Adipose tissue (tissue), 3 donors: ENCODE measurements around the gene PYGO1. TPM values are rescaled to one million over a fixed set of nuclear protein-coding genes. Genes with fewer than 3 reads are reported as not detected.
"Not testable (repeated sequence)": the region's sequence is repeated elsewhere in the genome, so short reads cannot be mapped to it uniquely, and the experiment has no call there.

Experiments
- H3K27ac ChIP-seq: one replicate; pipeline ENCODE4 v1.5.1; 2013; ENCODE audit warnings: low read depth, low read length
- WGBS, 3 donors: extraction: QIAGEN DNeasy Blood & Tissue Kit; methylation state at CpG; one replicate each; pipeline ENCODE4 v1.1.7; 2013; 5-methylcytosine and 5-hydroxymethylcytosine counted together
- polyA plus RNA-seq, 3 donors: library from polyadenylated mRNA; stranded (reverse); fragments of 200-250 nt; gene quantifications; one replicate each; pipeline ENCODE4 v1.2.3, GENCODE V29; 2013
- donor health status: healthy with polysubstance abuse.
- donor health status: Bipolar disorder and iron deficiency.
- donor health status: healthy.

Gene PYGO1
- 1 to 10 TPM in 2 of 3 donors, under 1 TPM in 1; 0.38 to 1.5 (median 1.1) TPM for polyA plus RNA-seq

GRCh38 chr15:55588070-55588814 is at the start of gene PYGO1:
TSS of gene PYGO1 (minus strand) at chr15:55588345. CDS start at chr15:55587883, 462 bp downstream.
- H3K27ac ChIP-seq = no peak within 1 kb of the TSS
- WGBS, 3 donors = 0 to 1% (median 1%) methylated on average over 50 to 107 of the region's 107 CpGs

GRCh38 chr15:55637086-55637485 is 48.9 kb upstream of the PYGO1 start:
- no peak overlapping the region for H3K27ac ChIP-seq
- WGBS, 3 donors = 91 to 98% (median 93%) methylated on average over 3 of the region's 3 CpGs

- 87 to 95% (median 91%) methylated on average over 1 of the region's 1 CpG for WGBS, 3 donors
- no peak overlapping the region for H3K27ac ChIP-seq
These were observed 45.6 kb upstream of the PYGO1 start for GRCh38 chr15:55633731-55634130.

- H3K27ac ChIP-seq = no peak overlapping the region
- 88 to 96% (median 95%) methylated on average over 2 of the region's 2 CpGs for WGBS, 3 donors
These were observed 44.3 kb upstream of the PYGO1 start for GRCh38 chr15:55632434-55632833.

GRCh38 chr15:55630858-55631257 is 42.7 kb upstream of the PYGO1 start:
- WGBS, 3 donors = 72 to 81% (median 73%) methylated on average over 3 of the region's 3 CpGs

GRCh38 chr15:55628369-55628730 is 40.2 kb upstream of the PYGO1 start:
- H3K27ac ChIP-seq = no peak overlapping the region

More at GRCh38 chr15:55630858-55631257, 42.7 kb upstream of the PYGO1 start:
- H3K27ac ChIP-seq = no peak overlapping the region

GRCh38 chr15:55627730-55628368 is 39.7 kb upstream of the PYGO1 start:
- H3K27ac ChIP-seq = no peak overlapping the region
- WGBS, 3 donors = 80 to 81% (median 81%) methylated on average over 7 of the region's 7 CpGs

More at GRCh38 chr15:55628369-55628730, 40.2 kb upstream of the PYGO1 start:
- 96 to 98% (median 97%) methylated on average over 2 of the region's 2 CpGs for WGBS, 3 donors

GRCh38 chr15:55619783-55620182 is 31.6 kb upstream of the PYGO1 start:
- 66 to 77% (median 71%) methylated on average over 6 of the region's 6 CpGs for whole genome bisulfite sequencing, 3 donors
- H3K27ac ChIP-seq = no peak overlapping the region

- no peak overlapping the region for H3K27ac ChIP-seq
- WGBS, 3 donors = 61 to 87% (median 87%) methylated on average over 4 of the region's 4 CpGs
These were observed 30.2 kb upstream of the PYGO1 start for GRCh38 chr15:55618387-55618786.

- 50 to 88% (median 83%) methylated on average over 1 of the region's 1 CpG for WGBS, 3 donors
- H3K27ac ChIP-seq = no peak overlapping the region
These were observed 27.3 kb upstream of the PYGO1 start for GRCh38 chr15:55615445-55615844.

- no peak overlapping the region for H3K27ac ChIP-seq
- WGBS, 3 donors = 84 to 90% (median 85%) methylated on average over 4 of the region's 4 CpGs
These were observed 25.6 kb upstream of the PYGO1 start for GRCh38 chr15:55613727-55614126.

GRCh38 chr15:55606214-55606613 is 18.1 kb upstream of the PYGO1 start:
- WGBS, 3 donors = 86 to 97% (median 96%) methylated on average over 5 of the region's 5 CpGs
- no peak overlapping the region for H3K27ac ChIP-seq

- H3K27ac ChIP-seq = no peak overlapping the region
- 77 to 93% (median 89%) methylated on average over 5 of the region's 5 CpGs for WGBS, 3 donors
These were observed 13.2 kb upstream of the PYGO1 start for GRCh38 chr15:55601374-55601773.

- WGBS, 3 donors = 79 to 86% (median 84%) methylated on average over 3 of the region's 3 CpGs
- no peak overlapping the region for H3K27ac ChIP-seq
These were observed 11.3 kb upstream of the PYGO1 start for GRCh38 chr15:55599439-55599838.

- not testable (repeated sequence) for H3K27ac ChIP-seq
- WGBS, 3 donors = 97 to 100% (median 97%) methylated on average over 1 of the region's 1 CpG
These were observed 4.9 kb upstream of the PYGO1 start for GRCh38 chr15:55593019-55593418.

GRCh38 chr15:55590788-55591187 is 2.6 kb upstream of the PYGO1 start:
- H3K27ac ChIP-seq = no peak overlapping the region
- 73 to 77% (median 73%) methylated on average over 3 of the region's 3 CpGs for whole genome bisulfite sequencing, 3 donors

- WGBS, 3 donors = 89 to 95% (median 93%) methylated on average over 10 of the region's 10 CpGs
- no peak overlapping the region for H3K27ac ChIP-seq
These were observed 1.1 kb upstream of the PYGO1 start for GRCh38 chr15:55589287-55589686.

GRCh38 chr15:55588815-55589115 is 620 bp upstream of the PYGO1 start:
- 8 to 10% (median 9%) methylated on average over 19 of the region's 19 CpGs for WGBS, 3 donors
- H3K27ac ChIP-seq = no peak overlapping the region

- no peak overlapping the region for H3K27ac ChIP-seq
- WGBS, 3 donors = 4 to 5% (median 5%) methylated on average over 58 to 65 of the region's 65 CpGs
These were observed 650 bp downstream of the PYGO1 start for GRCh38 chr15:55587321-55588069.
